ENCODE data around the gene TGM1.

Gene TGM1

DNA sequence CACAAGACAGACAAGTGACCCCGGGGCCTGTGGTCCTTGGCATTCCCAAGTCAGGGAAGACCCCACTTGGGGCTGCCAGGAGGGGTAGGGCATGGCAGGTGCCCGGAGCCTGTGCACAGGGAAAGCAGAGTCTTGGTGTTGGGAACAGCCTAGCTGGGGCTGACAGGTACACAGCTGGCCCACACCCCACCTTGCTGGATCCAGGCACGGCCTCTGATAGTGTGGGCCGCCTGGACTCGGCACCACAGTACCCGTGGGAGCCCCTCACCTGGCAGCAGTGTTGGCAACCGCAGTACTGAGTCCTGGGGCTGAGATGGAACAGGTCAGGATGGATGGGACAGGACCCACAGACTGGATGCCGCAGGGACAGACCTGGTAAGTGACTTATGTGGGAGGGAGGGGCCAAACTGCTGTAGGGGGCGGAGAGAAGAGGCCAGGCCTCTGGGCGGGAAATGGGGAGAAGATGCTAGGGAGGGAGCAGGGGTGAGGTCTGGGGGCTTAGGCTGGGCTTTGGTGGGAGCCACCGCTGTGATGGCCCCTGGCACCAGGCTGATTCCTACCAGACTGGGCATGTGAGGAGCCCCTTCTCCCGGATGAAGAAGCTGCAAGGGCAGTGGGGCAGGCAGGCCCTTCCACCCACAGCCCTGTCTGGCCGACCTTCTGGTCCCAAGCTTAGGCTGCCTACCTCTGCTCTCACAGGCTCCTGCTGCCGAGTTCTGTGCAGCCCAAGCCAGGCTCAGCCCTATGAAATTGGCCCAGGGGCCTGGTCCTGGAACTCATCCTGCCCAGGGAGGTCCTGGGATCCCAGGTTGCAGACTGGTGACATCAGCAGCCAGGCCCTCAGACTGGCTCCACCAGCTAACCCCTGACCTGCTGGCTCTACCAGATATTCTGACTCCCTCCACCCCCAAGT is at the start of gene TGM1:
TGM1 (minus strand) TSS at position 357 of the 913 bp plus-strand sequence. CDS start 825 bp downstream, outside the sequence.
- DNase-seq = no peak

DNA sequence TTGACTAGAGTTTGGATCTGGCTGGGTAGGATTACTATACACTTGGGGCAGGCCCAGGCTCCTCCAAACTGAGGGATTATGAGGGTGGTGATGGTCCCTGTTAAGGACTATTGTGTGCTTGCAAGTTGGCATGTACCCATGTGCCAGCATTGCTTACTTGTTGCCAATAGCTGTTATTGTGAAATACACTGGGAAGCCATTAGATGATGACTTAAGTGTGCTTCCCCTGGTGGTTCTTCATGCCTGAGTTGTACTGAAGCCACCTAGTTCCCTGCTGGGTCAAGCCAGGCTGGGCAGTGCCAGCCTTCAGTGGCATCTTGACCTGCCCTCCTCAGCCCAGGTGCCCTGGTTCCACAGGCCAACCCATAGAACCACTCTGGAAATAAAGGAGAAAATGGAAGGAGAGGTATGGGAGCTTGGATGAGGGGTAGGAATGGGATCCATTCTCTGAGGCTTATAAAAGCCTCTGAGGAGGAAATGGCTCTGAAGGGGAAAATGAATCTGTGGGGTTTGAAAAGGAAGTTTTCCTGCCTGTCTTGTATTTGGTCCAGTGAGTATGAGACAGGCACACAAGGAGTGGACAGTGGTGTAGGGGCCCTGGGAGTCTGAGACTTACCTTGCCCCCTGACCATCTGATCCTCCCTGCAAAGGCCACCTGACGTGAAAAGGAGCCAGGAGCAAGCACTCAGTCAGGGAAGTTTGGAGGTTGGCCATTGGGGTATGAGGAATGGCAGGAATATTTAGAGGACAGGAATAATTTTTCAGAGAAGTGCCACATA is 49.0 kb upstream of the TGM1 start:
- DNase-seq = no peak

DNA sequence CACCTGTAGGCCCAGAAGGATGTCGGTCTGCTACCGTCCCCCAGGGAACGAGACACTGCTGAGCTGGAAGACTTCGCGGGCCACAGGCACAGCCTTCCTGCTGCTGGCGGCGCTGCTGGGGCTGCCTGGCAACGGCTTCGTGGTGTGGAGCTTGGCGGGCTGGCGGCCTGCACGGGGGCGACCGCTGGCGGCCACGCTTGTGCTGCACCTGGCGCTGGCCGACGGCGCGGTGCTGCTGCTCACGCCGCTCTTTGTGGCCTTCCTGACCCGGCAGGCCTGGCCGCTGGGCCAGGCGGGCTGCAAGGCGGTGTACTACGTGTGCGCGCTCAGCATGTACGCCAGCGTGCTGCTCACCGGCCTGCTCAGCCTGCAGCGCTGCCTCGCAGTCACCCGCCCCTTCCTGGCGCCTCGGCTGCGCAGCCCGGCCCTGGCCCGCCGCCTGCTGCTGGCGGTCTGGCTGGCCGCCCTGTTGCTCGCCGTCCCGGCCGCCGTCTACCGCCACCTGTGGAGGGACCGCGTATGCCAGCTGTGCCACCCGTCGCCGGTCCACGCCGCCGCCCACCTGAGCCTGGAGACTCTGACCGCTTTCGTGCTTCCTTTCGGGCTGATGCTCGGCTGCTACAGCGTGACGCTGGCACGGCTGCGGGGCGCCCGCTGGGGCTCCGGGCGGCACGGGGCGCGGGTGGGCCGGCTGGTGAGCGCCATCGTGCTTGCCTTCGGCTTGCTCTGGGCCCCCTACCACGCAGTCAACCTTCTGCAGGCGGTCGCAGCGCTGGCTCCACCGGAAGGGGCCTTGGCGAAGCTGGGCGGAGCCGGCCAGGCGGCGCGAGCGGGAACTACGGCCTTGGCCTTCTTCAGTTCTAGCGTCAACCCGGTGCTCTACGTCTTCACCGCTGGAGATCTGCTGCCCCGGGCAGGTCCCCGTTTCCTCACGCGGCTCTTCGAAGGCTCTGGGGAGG is 47.9 kb upstream of the TGM1 start, which contains the start of gene LTB4R:
LTB4R (plus strand) TSS at position 857 of the 959 bp plus-strand sequence. CDS start 4,150 bp downstream, outside the sequence.
- DNase-seq = no peak

DNA sequence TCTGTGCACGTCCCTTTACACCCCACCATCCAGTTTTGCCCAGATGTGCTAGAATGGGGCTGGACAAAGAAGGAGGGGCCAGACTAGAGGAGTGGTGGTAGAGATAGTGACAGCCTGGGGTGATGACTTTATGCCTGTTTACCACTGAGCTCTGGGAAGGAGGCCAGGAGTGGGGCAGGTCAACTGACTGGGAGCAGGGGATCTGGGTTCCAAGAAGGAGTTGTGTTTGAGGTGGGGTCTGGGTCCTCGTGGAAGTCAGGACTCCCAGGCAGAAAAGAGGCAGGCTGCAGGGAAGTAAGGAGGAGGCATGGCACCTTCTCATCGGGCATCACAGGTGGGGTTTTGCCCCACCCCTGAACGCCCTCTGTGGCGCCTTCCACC is 47.3 kb upstream of the TGM1 start:
- no peak for DNase-seq

DNA sequence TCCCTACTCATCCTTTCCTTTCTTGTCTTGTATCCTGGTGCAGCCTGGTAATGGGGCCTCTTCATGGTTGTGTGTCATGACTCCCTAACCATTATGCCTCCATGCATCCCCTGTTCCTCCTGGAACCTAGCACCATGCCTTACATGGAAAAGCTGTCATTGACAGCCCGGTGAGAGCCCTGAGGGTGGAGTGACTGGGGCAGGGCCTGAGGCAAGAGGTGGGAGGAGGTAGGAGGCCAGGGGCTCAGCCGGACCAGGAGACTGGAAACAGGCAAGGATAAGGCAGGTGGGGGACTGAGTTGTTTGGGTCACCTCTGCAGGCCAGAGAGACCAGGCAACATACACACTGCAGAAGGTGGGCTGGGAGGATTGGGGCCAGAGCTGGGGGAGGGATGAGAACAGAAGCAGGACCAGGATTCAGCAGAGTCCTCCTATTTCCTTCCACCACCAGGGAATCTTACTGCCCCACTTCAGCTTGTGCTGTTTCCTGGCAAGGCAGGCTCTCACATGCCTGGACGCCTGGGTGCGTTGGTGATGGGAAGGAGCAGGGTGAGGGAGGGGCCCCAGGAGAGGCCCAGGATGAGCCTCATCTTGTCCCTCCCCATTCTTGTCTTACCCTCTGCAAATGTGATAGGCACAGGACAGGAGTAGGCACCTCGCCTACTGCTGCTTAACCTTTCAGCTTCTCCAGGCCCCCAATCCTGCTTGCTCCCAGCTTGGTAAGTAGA is 46.7 kb upstream of the TGM1 start, which contains the start of gene LTB4R2:
LTB4R2 (plus strand) TSS at position 603 of the 727 bp plus-strand sequence. CDS start 525 bp downstream, outside the sequence.
- DNase-seq = no peak

DNA sequence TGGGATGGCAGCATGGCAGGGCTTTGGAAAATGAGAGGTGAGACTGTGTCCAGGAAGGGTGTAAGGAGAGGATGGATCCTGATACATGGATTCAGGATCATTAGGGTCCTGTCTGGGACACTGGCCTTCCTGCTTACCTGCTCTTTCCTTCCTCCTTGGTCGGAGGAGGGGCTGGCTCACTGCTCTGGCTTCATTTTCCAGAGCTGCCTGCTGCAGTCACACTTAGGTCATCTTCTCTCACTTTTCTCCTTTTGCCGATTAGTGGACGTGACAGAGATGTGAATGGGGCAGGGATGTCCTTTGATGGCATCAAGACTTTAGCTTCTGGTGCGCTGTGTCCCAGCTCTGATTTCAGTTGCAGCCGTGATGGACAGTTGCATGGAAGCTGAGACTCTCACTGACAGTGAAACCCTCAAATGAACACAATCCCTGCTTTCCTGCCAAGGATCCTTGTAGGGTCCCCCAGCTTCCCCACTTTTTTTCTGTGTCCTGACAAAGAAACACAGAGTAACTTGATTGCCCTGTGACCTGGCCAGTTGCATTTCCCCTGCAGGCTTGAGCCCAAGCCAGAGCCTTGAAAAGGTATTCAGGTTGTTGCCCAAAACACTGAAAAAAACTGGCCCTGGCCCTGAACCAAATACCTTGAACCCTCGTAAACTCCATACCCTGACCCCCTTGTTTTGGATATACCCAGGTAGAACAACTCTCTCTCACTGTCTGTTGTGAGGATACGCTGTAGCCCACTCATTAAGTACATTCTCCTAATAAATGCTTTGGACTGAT is 45.6 kb upstream of the TGM1 start:
- DNase-seq = no peak

DNA sequence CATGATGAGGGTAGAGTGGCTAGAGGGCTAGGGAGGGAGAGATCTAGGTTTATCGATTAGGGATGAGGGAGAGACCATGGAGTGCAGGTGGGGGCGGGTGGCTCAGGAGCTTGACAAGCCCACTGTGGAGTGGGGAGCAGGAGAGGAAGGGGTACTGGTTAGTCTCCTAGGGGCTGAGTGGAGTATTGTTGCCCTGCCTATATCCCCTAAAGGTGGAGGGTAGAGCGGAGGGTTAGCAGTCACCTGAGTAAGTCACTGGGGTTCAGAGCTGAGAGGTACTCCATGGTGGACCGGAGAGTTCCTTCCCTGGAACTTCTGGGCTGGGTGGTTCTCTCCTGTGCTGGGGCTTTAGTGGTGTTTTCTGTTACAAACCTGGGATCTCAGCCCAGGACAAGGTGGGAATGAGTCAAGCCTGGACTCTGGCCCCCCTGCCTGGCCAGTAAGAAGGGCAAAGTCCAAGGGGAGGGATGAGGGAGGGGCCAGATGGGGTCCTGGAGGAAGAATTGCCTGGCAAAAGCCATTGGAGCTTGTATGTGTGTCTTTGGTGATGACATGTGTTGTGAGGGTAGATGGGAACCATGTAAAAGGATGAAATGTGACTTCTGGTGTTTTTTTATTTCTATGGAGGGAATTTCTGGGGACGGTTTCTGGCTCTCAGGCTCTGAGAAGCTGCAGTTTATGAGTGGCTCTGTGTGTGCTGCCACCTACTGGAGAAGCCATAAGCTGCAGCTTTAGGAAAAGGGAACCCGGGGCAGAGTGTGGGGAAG is 44.8 kb upstream of the TGM1 start, which contains the start of gene CIDEB:
CIDEB (minus strand) TSS at position 403 of the 767 bp plus-strand sequence; CDS start at position 284, 119 bp downstream.
- no peak for DNase-seq

DNA sequence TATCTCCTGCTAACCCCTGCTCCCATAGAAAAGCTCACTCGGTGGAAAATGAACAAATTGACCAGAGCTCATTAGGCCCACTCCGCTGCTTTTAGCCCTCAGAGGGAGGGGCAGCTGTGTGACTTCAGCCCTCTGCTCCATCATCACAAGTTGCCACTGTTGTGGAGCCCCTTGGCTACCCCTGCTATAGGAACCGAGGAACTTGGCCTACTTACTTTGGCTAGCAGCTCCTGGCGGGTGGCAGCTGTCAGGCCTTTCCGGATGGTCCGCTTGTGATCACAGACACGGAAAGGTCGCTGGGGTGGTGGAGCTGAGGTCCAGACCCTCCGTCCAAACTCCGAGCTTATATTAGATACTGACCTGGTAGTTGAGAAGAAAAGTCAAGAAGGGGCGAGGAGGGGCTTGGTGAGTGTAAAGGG is 44.2 kb upstream of the TGM1 start:
- DNase-seq = no peak

DNA sequence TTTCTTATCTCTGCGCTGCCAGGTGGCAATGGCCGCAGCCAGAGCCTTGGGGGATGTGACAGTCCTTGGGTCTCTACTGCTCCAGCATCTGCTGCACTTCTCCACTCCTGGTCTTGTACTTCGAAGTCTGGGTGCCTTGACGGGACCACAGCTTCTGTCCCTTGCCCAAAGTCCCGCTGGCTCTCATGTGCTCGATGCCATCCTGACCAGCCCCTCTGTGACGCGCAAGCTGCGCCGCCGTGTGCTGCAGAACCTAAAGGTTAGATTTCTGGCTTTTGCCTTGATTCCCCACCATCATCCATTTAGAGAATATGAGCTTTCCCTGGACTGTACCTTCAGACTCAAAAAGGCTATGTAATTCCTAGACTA is 41.0 kb upstream of the TGM1 start:
- no peak for DNase-seq

DNA sequence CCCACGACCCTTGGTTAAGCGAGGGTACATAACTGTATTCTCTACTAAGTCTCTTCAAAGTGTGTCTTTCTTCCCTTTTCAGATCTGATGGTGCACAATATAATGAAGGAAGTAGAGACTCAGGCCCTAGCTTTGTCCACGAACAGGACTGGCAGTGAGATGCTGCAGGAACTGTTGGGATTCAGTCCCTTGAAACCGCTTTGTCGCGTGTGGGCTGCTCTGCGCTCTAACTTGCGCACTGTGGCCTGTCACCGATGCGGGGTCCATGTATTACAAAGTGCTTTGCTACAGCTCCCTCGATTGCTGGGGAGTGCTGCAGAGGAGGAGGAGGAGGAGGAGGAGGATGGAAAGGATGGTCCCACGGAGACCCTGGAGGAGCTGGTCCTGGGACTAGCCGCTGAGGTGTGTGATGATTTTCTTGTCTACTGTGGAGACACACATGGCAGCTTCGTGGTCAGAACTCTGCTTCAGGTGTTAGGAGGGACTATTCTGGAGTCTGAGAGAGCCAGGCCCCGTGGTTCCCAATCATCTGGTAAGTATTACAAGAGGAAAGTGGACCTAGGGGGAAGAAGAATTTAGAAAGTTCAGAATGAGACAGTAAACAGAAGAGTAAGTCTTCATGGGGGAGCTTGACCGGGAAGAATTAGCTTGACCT is 37.5 kb upstream of the TGM1 start:
- DNase-seq = no peak

DNA sequence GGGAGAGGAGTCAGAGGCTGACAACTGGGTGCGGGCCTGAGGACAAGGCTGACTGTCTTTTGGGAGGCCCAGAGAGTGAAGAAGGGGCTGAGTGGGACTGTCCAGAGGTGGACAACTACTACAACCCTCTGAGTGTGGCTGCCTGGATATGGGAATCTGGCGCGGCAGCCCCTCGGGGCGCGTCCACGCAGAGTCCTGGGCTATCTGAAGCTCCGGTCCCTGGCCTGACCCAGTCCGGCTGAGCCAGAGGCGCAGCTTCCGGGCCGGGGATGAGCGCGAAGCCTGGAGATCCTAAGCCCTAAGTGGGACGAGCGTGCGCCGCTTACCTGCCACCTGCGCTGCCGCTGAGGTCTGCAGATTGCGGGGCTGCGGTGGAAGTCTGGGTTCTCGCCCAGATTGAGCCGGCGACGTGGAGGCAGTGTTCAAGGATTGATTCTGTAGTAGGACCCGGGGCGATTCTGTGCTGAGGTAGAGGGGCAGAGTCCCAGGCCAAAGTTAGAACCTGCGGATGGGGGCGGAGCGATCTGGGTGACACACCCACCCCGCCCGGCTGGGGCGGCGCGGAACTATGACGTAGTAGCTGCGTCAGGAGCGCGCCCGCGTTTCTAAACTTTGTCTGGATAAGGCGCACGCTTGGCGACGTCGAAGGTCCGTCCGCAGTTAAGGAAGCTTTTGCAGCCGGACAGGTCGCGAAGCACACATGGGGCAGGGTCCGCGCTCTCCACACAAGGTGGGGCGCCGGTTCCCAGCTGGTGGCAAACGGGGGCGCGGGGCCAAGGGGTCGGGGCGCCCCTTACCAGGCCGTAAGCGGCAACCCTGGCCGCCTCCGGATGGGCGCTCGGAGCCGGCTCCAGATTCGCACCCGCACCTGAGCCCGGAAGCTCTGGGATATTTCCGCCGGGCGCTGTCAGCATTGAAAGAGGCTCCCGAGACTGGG is 36.5 kb upstream of the TGM1 start, which contains the start of the genes DHRS1 and NOP9:
DHRS1 (minus strand) TSS at position 526 of the 937 bp plus-strand sequence. CDS start 674 bp downstream, outside the sequence.
NOP9 (plus strand) TSS at position 596 of the 937 bp plus-strand sequence; CDS start at position 701, 105 bp downstream.
- DNase-seq = peak; percentile 52

DNA sequence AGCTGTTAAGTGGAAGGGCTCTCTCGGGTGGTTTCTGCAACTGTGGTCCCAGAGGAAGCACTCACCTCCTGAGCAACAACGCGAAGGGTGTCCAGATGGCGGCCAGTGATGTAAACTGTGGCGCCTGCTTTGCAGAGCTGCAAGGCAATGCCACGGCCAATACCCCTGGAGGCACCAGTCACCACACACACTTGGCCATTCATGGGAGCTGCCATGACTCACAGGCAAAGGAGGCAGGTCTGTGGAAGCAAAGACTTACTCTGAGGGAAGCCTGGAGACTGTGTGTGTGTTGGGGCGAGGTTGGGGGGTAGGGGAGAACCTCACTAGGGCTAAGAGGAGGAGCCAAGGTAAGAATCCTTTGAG is 35.9 kb upstream of the TGM1 start:
- no peak for DNase-seq

DNA sequence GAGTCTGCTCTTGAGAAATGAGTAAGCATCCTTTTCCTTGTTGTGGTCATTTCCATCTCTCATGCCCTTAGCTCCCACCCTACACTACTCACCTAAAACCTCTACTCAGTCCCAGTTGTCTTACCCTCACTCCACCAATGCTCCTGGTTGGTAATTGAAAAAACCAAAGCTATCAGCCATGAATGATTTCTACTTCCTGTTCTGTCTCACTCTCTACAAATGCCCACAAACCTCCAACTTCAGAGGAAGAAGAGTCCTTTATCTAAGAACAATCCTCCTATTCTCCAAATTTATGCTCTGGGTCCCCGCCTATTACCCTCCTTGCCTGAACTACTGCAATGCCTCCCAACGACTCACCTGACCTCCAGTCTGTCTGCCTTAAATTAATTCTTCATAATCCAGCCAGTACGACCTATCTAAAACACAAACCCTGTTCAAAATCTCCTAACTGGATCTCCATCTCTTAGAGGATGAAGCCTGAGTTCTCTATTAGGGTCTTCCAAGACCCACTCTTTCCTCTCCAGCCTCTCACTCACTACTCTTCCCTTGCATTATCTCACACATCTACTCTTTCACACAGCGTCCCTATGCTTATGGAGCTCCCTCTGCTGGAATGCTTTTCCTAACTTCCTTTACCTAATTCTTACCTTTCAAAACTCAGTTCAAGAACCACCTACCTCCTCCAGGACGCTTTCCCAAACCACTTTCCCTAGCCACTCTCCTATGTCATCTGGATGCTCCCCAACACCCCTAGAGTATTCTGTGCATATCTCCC is 34.4 kb upstream of the TGM1 start:
- peak; percentile 7 for DNase-seq

DNA sequence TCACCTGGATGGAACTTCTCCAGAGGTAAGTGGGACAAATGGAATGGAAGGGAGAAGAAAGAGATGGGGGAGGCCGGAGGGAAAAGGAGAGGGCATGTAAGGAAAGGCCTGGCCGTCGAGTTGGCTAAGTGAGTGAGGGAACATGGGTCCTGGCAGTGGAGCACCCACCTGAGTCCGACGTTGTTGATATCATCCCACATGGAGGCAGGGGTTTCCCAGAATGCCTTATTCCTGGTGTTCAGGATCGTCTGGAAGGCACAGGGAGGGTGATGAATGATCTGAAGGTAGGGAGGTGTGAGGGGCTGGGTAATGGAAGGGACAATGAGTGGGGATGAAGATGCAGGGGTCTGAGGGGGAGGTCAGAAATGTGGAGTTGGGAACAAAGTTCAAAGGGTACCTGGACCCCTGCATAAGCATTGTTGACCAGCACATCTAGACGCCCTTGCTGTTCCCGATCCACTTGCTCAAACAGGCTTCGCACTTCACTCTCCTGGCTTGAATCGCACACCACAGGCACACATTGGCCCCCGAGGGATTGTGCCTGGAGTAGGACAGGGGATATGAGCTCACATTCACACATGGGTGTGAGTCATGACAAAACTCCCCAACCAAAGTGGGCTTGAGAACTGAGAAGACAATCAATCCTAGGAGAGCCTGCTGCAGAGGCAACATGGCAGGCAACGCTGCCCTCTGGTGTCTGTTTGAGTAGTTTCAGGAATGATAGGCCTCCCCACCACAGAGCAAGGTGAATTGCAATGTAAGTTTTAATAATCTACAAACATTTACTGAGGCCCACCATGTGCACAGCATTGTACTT is 33.6 kb upstream of the TGM1 start:
- DNase-seq = peak; percentile 11

DNA sequence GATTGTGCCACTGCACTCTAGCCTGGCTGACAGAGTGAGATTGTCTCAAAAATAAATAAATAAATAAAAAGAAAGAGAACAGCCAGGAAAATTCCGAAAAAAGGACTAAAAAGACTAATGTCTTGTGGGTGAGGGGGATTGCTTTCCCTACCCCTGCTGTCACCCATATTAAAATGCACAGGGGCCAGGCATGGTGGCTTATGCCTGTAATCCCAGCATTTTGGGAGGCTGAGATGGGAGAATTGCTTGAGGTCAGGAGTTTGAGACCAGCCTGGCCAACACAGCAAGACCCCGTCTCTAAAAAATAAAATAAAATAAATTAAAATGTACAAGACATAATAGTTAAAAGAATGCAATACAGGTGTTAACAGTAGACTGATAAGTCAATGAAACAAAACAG is 30.5 kb upstream of the TGM1 start:
- DNase-seq = no peak

DNA sequence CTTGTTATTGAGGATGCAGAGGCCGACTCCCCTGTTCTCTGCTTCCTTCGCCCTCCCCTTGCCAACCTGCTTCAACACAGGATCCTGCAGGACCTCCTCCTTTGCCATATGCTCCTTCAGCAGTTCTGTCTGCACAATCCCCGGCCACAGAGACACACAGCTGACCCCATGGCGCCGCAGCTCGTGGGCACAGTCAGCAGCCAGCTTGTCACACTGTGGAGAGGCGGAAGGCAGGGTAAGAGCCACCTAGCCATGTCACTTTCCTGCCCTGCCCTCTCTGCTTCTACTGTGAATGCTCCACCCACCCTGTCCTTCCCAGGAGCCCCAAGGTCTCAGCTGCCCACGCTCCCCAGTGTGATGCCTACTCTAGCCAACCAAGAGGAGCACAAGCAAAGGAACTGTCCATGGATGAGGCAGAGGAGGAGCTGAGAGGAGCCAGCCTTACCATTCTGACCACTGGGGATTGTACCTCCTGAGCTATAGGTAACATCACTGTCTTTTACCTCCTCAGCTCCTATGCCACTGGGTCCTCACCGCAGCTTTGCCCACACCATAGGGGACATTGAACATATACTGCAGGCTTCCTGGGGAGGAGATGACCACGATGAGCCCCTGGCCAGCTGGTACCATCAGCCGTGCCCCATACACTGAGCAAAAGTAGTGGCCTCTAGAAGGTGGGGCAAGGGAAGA is 29.3 kb upstream of the TGM1 start:
- no peak for DNase-seq
